ENCODE results near the gene ANKRD35.

ANKRD35 gene

GRCh38 chr1:145895471-145895870, 9.8 kb upstream of the ANKRD35 start:
- DNase-seq = no peak

DNA sequence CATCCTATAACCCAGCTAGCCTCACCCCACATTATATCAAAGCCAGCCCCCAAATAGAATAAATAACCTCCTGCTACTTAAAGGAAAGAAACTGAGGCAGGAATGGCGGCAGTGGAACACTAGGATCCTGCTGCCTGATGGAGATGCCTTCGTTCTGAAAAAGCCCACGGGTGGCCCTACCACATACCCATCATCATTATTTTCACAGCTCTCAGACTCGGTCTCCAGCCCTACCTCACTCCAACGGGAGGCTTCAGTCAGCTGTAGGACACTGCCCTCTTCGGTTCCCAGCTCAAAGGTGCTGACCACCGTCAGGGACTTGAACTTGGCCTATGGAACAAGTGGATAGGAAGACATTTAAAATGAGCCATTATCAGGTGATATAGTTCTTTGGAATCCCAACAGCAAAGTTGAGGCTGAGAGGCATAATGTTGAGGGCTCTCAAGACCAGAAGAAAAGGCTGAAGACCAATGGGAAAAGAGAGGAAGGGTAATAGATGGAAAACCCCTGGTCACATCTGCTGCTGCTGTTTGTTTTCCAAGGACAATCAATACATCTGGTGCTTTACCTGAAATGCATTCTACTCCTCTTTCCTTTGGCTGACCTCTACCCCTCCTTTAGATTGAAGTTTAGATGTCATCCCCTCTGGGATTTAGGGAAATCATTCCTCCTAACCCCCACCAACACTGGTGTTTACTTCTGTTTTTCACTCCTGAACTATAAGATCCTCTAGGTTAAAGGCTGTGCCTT, 7.8 kb upstream of the ANKRD35 start:
- no peak for DNase-seq

GRCh38 chr1:145892486-145893087, 6.9 kb upstream of the ANKRD35 start:
- no peak for DNase-seq

GRCh38 chr1:145891587-145892485, 6.2 kb upstream of the ANKRD35 start:
- peak; percentile 97 for DNase-seq

- DNase-seq = no peak
Observed at GRCh38 chr1:145891143-145891542, 5.5 kb upstream of the ANKRD35 start.

- peak; percentile 3 for DNase-seq
Observed at GRCh38 chr1:145889722-145890121, 4.1 kb upstream of the ANKRD35 start.

DNA sequence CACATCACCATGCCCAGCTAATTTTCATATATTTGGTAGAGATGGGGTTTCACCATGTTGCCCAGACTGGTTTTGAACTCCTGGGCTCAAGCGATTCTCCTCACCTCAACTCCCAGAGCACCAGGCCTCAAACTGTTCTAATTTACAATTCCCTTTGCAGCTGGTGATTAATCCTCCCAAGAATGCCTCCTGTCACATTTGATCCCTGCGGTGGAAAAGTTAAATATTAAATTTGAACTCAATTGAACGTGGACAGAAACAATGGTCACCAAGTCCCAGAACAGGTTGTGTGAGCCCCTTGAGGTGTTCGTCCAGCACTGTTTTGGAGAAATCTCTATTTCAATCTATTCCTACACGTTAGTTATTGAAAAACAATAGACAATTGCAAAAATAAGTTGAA, 2.0 kb upstream of the ANKRD35 start:
- no peak for DNase-seq

- no peak for DNase-seq
Observed at GRCh38 chr1:145886816-145887215, 1.1 kb upstream of the ANKRD35 start.

GRCh38 chr1:145886390-145886789, 724 bp upstream of the ANKRD35 start:
- DNase-seq = no peak

DNA sequence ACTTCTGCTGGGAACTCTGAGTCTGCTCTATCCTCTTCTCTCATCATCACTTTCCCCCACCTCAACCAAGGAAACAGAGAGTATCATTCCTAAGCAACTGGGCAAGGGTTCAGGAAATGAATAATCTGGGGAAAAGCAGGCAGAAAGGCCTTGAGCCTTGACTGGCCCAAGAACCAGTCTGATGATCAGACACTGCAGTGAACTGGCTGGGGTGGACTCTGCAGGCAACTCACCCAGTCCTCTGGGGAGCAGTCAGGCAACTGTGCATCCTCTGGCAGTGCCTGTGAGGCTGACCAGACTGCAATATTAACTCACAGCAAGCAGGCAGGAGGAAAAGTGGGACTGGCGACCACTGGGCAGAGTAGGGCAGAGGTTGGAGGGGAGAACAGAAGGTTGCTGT, 991 bp downstream of the ANKRD35 start:
- no peak for DNase-seq

DNA sequence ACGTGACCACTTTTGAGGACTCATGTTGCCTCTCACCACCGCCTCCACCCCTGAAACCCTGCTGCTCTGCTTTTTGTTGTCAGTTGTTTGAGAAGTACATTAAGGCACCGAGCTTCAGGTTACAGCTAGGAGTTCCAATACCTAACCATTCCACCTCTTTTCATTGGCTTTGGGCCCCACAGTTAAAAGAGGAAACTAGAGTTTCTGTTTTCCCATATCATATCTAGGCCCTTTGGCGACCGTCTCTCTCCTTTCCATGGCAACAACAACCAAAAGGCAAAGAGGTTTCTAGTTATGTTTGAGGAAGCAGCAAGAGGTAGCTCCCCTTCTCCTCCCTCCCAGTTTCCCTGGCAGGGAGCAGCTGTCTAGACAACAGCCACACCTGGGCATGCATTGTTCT, 5.9 kb downstream of the ANKRD35 start:
- peak; percentile 97 for DNase-seq

GRCh38 chr1:145878724-145879123, 6.9 kb downstream of the ANKRD35 start:
- DNase-seq = no peak

DNA sequence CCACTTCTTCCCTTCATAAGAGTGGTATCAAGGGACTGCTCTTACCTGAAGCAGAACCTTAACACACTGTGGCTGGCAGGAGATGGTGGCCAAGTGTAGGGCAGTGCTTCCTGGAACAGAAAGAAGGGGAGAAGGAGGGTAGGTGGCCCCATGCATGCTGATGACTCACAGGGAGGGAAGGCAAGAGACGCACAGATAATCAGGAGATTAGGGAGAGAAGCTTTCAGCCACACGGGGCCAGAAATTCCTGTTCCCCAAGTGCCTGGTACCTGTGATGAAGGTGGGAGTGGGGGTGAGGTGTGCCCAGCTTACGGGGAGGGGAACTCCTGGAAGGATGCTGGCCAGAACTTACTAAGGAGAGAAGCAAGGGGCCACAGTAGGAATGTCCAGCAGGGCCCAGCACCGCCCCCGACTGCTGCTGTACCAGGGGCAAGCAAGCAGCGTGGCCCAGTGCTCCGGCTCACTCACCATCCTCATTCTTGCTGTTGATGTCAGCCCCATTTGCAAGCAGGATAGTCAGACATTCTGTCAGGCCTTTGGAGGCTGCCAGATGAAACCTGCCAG, 7.7 kb downstream of the ANKRD35 start:
- no peak for DNase-seq

DNA sequence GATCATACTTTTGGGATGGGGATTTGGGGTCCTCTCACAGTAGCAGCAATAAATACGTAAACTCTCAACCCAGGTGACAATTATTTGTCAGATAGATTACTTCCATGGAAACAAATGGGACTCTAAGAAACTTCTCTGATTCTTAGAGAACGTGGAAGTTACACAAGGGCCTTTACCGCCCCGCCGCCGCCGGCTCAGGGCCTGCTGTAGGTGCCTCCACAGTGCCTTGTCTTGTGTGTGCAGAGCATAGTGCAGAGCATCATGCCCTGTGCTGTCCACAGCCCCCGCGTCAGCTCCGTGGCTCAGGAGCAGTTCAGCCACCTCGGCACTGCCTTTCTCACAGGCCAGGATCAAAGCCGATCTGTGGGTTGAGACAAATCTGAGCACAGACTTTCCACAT, 11.0 kb downstream of the ANKRD35 start:
- no peak for DNase-seq

GRCh38 chr1:145871994-145872924, 13.4 kb downstream of the ANKRD35 start:
- no peak for DNase-seq

DNA sequence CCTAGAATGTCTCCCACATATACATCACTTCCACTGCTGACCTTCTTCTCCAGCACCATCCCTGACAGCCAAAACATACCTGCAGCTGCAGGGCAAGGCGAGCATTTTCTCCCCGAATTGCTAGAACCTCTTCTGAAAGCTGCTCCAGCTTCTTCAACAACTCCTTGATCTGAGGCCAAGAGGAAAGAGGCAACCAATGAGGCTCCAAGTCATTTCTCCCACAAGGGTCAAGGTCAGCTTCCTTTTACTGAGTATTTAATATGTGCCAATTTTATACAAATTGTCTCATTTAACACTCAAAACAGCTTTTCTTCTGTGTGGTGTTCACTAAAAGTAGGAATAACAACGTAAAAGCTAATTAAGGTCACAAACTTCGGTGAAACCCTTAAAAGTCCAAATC, 17.4 kb downstream of the ANKRD35 start:
- DNase-seq = no peak

DNA sequence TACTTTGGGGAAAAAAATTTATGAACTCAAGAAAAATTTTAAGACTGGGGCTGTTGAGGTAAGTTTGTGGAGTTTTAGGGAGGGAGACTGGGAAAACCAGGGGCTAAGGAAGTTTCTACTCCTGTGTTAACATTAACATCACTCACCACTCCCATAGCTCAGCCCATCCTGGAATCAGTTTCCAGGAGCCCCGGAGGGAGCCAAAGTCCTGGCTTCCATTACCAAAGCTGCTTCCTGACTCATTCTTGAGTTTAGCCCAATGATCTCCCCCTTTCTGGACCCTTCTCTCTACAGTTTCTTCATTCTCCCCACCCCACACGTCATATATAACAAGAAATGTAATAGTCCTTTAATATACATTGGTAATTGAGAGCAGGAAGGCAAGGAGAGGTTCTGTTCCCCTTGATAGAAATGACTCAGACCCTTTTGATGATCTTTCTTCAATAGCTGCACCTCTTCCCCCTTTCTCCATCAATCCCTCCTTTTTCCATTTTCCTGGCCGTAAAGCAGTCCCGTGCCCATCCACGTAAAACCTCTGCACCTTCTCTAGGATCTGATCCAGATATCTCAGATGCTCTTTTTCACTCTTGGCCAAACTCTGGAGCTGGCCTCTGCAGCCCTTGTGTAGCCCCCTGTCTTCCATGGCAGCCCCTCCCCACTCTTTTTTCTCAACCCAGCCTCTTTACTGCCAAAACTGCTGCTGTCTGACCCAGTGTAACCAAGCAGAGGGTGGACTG, 22.2 kb downstream of the ANKRD35 start:
- DNase-seq = no peak

GRCh38 chr1:145859491-145860023, 26.1 kb downstream of the ANKRD35 start:
- DNase-seq = peak; percentile 87

DNA sequence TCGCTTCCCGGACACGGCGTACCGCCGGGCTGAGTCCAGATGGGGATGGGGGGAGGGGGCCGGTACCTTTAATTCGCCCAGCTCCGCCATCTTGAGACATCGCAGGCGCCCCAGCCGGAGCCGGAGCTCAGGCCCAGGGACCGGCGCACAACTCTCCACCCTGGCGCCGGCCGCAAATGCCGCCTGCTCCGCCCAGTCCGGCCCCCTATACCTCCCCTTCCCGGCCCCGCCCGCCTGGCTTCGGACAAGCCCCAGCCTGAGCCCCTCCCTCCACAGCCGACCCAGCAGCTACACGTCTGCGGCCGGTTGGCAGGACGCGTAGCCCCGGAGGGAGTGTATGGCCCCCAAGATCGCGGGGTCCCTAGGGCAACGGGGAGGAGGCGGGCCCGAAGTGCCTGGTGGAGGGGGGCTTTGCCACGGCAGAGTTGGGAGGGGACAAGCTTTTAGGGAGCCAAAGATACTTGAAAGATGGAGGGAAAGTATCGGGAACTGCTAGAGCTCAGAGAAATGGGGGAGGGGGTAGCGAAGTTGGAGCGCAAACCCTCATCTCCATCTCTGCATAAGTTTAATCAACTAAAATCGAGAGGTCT, 26.7 kb downstream of the ANKRD35 start, which contains the start of gene PIAS3:
PIAS3 (minus strand) TSS at position 181 of the 590 bp plus-strand sequence; CDS start at position 90, 91 bp downstream.
- peak; percentile 90 for DNase-seq

DNA sequence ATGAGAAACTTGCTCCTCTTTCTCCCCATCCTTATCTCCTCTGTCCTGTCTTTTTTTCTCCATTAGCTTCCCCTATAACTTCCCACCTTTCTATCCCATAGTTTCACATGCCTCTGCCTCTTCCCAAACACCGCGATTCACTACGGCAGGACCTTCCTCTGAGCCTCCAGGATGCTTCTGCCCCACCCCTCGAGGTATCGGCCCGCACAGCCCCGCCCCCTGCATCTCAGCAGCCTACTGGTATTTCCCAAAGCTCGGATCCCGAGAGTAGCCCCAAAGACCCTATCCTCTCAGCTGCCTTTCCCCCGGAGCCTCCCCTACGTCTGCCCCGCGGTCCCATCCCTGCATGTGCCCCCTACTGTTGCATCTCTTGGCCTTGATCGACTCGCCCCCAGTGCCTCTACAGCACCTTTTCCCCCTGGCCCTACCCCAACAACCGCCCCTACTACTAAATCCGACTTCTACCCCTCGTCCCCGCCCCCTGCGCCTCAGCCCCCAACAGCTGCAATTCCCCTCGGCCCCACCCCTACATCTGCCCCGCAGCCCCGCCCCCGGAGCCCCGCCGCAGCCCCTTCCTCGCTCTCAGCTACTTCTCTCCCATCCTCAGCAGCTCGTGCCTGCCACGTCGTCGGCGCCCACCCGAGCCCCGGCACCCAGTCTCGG, 27.3 kb downstream of the ANKRD35 start:
- DNase-seq = peak; percentile 82
